ENCODE data around the gene FBXL7. TPM values are rescaled to one million over a fixed set of nuclear protein-coding genes. Genes with fewer than 3 reads are reported as not detected.

FBXL7 gene
- total RNA-seq, 6 experiments from 2014 or later, result 0.81 to 1.9 (median 1.3) TPM

- no peaks in the 10 kb centered on the region for H3K9me3 ChIP-seq
- DNase-seq, result no peak
- no peaks in the 10 kb centered on the region for H3K27me3 ChIP-seq
- H3K4me3 ChIP-seq, result no peak overlapping the region
- ATAC-seq, result no peak
- TF ChIP-seq CTCF (IDR thresholded peaks at IDR 0.05) (no peak), POLR2A (IDR thresholded peaks at IDR 0.05) (no peak)
- H3K27ac ChIP-seq, result no peak overlapping the region
- H3K4me1 ChIP-seq, result no peaks in the 10 kb centered on the region
- intact Hi-C loops (cut with DNase I), result no loop called here
- 55% methylated on average over 1 of the region's 1 CpG for WGBS (ENCODE audit: insufficient coverage, low coverage, low lambda C conversion rate, missing lambda C conversion rate)
- no peaks in the 10 kb centered on the region for H3K36me3 ChIP-seq
These were observed 47.2 kb upstream of the FBXL7 start for GRCh38 chr5:15452781-15453180.

DNA sequence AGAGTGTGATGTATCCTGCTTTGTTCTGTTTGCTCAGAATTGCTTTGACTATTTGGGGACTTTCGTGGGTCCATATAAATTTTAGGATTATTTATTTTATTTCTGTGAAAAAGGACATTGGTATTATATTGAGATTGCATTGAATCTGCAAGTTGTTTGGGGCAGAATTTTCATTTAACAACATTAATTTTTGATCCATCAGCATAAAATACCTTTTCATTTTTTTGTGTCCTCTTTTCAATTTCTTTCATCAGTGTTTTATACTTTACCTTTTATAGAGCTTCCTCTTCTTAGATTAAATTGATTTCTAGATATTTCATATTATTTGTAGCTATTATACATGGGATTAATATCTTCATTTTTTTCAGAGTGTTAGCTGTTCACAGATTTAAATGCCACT is 40.8 kb upstream of the FBXL7 start:
- WGBS (ENCODE audit: insufficient coverage, low coverage, low lambda C conversion rate, missing lambda C conversion rate), result 83% methylated on average over 1 of the region's 1 CpG
- Histone ChIP-seq H3K4me3 (no peak overlapping the region), H3K9me3 (no peaks in the 10 kb centered on the region), H3K27me3 (no peaks in the 10 kb centered on the region), H3K4me1 (no peaks in the 10 kb centered on the region), H3K36me3 (no peaks in the 10 kb centered on the region), H3K27ac (no peak overlapping the region)
- intact Hi-C loops (cut with DNase I), result no loop called here
- ATAC-seq (no peak), DNase-seq (no peak)
- TF ChIP-seq POLR2A (IDR thresholded peaks at IDR 0.05) (no peak), CTCF (IDR thresholded peaks at IDR 0.05) (no peak)

GRCh38 chr5:15463231-15463980 is 36.6 kb upstream of the FBXL7 start:
- intact Hi-C loops (cut with DNase I), result no loop called here
- Histone ChIP-seq H3K27me3 (no peaks in the 10 kb centered on the region), H3K36me3 (no peaks in the 10 kb centered on the region), H3K4me3 (no peak overlapping the region), H3K9me3 (no peaks in the 10 kb centered on the region), H3K27ac (no peak overlapping the region), H3K4me1 (no peaks in the 10 kb centered on the region)
- TF ChIP-seq CTCF (IDR thresholded peaks at IDR 0.05), result peak; percentile 21 to 54 (median 33)
- no peak for TF ChIP-seq POLR2A (IDR thresholded peaks at IDR 0.05)
- no peak for DNase-seq
- ATAC-seq, result peak in 3 of 4 donors; percentile 38 to 60 (median 55)
- WGBS (ENCODE audit: insufficient coverage, low coverage, low lambda C conversion rate, missing lambda C conversion rate), result 51% methylated on average over 3 of the region's 3 CpGs

DNA sequence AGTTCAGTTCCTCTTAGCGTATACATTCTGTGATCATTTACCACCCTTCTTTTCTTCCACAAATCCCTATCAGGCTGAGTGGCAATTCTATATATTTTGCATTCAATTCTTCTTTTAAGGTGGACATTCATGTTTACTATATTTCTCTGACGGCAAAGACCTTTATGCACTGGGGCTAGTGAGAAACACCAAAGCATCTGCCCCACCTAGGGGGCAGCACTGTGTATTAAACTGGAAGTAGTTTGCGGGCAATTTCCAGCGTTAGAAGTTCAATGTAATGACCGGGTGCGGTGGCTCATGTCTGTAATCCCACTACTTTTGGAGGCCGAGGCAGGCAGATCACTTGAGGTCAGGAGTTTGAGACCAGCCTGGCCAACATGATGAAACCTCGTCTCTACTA is 27.9 kb upstream of the FBXL7 start:
- 90% methylated on average over 7 of the region's 8 CpGs for WGBS (ENCODE audit: insufficient coverage, low coverage, low lambda C conversion rate, missing lambda C conversion rate)
- Histone ChIP-seq H3K4me1 (peaks cover 0 to 10% (median 3%) of the 10 kb centered on the region in 4 donors), H3K36me3 (no peaks in the 10 kb centered on the region), H3K27me3 (no peaks in the 10 kb centered on the region), H3K9me3 (no peaks in the 10 kb centered on the region), H3K27ac (no peak overlapping the region), H3K4me3 (no peak overlapping the region)
- DNase-seq (no peak), ATAC-seq (no peak)
- TF ChIP-seq POLR2A (IDR thresholded peaks at IDR 0.05), result no peak
- TF ChIP-seq CTCF (IDR thresholded peaks at IDR 0.05), result no peak
- intact Hi-C loops (cut with DNase I), result no loop called here

Measured in right lobe of liver (tissue), 6 donors.